ENCODE results near the gene SLC9C2. TPM values are rescaled to one million over a fixed set of nuclear protein-coding genes. Genes with fewer than 3 reads are reported as not detected.
A peak's percentile ranks its signal among the peaks of the same experiment; 100 is the strongest.
"Not testable (repeated sequence)": the region's sequence is repeated elsewhere in the genome, so short reads cannot be mapped to it uniquely, and the experiment has no call there.

The SLC9C2 gene, protein sequence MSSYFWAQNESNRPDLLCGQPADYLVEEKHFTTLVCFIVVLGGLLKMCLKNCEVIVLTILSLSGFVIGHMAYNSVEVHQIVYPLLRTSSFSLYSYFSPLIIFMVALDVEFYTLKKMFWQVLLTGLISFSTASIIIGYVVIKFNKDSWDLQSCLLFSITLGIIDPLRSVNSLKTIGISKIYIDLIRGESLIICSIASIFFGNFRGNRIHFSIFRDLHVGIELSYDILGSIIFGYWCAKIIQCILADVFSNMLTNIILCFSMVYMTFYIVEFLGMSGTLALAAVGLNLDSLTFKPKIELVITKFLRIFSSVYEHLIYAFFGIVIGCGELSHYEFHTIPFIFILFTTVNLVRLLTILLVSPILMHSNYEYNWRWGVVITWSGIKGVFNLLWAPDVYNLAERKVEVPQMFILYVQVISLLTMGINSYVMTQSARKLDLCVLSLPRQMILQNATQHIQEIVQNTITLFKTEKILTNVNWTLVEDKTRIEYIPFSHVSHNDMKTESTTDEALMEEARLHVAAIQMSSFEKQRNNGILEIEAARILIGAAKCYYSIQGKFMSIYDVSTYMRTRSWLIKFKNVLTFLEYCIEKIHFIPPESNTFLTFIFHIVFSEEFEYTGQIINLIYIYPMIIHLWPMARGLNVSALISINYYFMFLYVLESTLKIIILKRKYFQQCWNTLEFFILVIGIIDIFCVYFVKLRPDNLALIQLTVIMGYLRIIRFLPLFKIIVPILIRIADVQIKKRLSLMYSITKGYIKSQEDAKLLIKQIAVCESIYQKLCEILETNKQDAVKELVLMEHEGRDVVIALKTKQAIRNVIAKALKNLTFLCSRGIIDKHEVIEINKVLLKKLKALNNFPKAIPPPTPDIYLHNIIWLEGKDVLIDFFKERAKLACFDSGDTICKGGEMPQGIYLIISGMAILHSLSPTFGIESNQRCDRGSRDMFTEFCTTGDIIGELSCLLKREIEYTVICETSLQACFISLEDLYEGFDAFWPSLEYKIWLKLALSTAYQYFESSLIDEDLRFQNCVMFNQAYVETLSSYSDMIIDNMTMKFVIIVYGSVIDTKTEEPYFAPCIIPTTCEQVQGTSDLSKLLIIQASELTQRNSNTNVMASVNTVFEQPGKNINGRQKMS
- not detected in 2 replicates for total RNA-seq (2014; rRNA removed; shearing (Covaris generic))

GRCh38 chr1:173603056-173603591, at the start of gene SLC9C2:
TSS of gene SLC9C2 (minus strand) at chr1:173603072. CDS start at chr1:173601776, 1,296 bp downstream.
- DNase-seq (ENCODE audit: low read depth): peak; percentile 7

GRCh38 chr1:173648880-173649605, 46.2 kb upstream of the SLC9C2 start:
- no peak for DNase-seq (ENCODE audit: low read depth)

GRCh38 chr1:173646656-173647055, 43.8 kb upstream of the SLC9C2 start:
- DNase-seq (ENCODE audit: low read depth): no peak

GRCh38 chr1:173642450-173643139, 39.7 kb upstream of the SLC9C2 start:
- not testable (repeated sequence) for DNase-seq (ENCODE audit: low read depth)

- no peak for DNase-seq (ENCODE audit: low read depth)
Observed at GRCh38 chr1:173639102-173639501, 36.2 kb upstream of the SLC9C2 start.

DNA sequence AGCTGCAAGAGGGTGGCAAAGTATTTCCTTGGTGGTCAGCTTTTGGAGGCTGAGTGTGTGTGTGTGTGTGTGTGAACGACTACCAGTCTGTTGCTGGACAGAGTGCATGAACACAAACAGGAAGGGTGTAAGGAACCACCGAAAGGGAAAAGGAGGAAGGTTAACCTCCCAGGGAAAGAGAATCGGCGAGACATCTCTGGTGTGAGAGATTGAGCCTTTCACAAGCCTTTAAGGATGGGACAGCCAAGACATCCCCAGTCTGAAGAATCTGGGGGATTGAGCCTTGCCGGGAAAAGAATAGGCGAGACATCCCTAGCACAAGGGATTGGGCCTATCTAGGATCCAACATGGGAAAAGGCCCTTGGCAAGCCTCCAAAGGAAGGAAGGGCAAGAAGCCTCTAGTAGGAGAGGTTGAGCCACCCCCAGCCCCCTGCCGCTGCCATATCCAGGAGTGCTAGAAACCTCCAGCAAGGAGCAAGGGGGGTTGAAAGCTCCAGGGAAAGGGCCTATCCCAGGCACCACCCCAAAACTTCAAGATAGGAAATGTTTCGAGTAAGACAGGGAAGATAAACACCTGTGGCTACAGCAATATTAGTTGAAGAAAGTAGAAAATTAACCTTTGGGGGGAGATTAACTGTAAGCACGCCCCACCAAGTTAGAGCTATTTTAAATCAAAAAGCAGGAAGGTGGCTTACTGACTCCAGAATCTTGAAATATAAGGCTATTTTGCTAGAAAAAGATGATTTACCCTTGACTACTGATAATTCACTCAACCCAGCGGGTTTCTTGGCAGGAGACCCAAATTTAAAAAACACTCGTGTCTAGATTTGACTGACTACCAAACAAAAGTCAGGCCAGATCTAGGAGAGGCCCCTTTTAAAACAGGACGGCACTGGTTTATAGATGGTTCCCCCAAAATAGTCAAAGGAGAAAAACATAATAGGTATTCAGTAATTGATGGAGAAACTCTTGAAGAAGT, 35.5 kb upstream of the SLC9C2 start:
- DNase-seq (ENCODE audit: low read depth): no peak

DNA sequence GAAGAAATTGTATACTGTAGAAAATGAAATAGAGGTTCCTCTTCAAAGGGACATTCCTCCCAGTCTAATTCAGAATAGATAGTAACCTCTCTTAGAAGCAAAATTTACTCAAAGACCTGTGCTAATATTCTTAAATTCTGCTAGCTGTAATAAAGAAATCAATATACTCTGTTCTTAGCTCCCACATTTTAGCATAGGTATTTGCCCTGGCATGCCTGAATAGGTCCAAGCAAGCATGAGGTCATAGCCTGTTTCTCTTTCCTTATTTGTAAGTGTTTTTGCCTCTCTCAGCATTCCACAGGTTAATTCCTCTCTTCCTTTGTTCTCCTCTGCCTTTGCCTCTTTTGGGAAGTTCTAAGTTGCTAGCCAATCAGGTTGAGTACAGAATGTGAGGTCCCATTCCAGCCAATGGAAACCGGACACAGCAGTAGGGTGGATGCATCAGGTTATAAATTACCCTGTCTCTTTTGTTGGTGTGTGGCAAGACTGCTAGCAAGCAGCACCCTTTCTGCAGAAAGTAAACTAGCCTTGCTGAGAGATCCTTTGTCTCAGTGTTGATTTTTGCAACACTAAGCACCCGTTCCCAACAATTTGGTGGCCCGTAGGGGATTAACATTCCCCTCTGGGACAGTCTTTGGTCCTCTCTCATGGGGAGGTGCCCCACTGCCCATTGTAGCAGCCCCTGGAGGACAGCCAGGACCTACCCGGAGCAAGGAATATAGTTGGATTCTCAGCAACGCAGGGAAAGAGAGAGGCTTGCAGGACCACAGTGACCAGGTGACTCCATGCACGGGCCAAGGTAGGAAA, 34.6 kb upstream of the SLC9C2 start:
- not testable (repeated sequence) for DNase-seq (ENCODE audit: low read depth)

DNA sequence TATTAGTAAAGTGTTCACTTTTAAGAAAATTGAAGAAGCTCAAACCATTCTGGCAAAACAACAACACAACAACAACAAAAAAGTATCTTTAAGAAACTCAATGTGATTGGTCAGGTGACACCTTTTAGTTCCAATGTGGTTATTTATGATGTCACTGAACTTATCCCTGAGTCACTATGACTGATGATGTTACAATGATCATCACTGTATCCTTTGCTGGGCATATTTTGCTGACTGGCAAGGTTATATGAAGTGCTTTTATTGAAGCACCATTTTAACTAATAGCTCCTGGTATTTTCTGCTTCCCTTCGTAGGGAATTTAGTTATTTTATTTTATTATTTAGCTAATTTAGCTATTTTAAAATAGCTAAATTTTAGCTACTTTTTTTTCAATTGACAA, 32.2 kb upstream of the SLC9C2 start, which contains the start of gene TEX50:
Gene TEX50, plus strand, starts transcription at position 223 of the 400 bp plus-strand sequence. CDS start 184 bp downstream, outside the sequence.
- DNase-seq (ENCODE audit: low read depth): no peak

DNA sequence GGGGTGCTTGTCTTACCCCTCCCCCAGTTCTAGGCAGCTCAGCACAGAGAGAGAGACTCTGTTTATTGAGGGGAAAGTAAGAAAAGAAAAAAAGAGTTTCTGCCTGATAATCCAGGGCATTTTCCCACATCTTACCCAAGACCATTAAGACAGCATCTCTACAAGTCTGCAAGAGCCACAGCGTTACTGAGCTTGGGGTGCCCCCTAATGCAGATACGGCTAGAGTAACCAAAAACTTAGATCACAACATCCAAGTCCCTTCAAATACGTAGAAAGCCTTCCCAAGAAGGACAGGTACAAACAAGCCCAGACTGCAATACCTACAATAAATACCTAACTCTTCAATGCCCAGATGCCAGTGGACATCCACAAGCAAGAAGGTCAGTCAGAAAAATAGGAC, 26.0 kb upstream of the SLC9C2 start:
- DNase-seq (ENCODE audit: low read depth): peak; percentile 19

- no peak for DNase-seq (ENCODE audit: low read depth)
Observed at GRCh38 chr1:173627269-173627668, 24.4 kb upstream of the SLC9C2 start.

DNA sequence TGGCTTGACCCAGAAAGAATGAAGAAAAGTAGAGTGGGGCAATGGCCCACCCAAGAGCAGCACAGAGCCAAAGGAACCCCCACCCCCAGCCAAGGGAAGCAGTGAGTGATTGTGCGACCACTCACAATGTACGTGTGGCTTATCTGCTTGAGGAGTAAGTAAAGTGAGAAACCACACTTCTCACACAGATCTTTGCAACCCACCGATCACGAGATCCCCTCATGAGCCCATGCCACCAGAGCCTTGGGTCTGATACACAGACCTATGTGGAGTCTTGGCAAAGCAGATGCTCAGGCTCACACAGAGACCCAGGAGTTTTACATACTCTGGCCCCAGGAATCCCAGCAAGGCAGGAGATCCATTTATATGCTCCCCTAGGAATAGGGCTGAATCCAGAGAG, 14.0 kb upstream of the SLC9C2 start:
- DNase-seq (ENCODE audit: low read depth): no peak

- not testable (repeated sequence) for DNase-seq (ENCODE audit: low read depth)
Observed at GRCh38 chr1:173613086-173613485, 10.2 kb upstream of the SLC9C2 start.

DNA sequence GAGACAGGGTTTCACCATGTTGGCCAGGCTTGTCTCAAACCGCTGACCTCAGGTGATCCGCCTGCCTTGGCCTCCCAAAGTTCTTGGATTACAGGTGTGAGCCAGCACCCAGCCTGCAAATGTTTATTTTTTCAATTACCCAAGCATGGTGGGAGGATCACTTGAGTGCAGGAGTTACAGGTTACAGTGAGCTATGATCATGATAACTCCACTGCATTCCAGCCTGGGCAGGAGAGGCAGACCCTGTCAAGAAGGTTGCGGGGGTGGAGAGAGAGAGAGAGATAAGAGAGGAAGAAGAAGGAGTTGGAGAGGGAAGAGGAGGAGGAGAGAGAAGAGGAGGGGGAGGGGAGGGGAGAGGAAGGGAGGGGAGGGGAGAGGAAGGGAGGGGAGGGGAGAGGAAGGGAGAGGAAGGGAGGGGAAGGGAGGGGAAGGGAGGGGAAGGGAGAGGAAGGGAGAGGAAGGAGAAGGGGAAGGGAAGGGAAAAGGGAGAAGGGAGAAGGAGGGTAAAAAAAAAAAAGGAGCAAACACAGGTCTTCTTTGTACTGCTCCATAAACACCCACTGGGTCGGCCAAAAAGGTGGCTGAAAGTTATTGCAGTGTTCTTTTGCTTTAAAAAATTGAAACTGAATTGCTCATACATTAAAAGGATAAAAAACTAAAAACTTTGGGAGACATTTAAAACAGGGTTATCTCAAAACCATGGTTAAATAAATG, 5.8 kb upstream of the SLC9C2 start:
- no peak for DNase-seq (ENCODE audit: low read depth)

DNA sequence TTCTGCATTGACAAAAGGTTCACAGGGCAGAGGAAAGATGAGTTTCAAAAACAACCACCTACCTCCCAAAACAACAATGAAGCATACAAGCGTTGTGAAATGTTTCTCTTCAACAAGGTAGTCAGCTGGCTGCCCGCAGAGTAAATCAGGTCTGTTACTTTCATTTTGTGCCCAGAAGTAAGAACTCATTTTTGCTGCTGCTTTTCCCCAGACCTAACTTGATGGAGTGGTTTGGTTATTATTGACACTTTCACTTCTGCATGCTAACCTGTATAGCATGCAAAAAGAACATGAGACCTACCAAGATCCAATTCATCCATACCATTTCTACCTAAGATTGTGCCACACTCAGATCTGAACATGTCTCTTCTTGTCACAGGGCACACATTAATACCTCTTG, 1.3 kb downstream of the SLC9C2 start:
- peak; percentile 13 for DNase-seq (ENCODE audit: low read depth)

DNA sequence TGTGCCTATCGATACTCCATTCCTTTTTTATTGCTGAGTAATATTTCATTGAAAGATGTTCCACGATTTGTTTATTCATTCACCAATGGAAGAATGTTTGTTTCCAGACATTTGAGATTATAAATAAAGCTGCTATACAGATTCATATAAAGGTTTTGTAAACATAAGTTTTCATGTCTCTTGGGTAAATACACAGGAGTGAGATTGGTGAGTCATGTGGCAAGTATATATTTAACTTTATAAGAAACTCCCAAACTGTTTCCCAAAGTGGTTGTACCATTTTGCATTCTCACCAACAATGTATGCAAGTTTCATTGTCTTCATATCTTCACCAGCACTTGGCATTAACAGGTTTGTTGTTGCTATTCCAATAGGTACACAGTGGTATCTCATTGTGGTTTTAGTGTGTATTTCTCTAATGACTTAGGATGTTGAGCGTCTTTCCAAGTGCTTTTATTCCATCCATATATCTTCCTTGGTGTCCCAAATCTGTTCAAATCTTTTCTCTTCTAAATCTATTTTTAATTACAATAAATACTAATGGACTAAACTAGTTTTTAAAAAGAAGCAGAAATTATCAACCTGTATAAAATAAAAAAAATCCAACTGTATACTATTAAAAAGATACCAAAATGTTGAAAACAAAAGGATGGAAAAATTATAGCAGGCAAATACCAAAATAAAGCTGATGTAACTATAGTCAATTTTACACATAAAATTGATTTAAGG, 6.6 kb downstream of the SLC9C2 start:
- DNase-seq (ENCODE audit: low read depth): no peak

GRCh38 chr1:173591138-173591537, 11.7 kb downstream of the SLC9C2 start:
- peak; percentile 7 for DNase-seq (ENCODE audit: low read depth)

GRCh38 chr1:173590557-173590956, 12.3 kb downstream of the SLC9C2 start:
- peak; percentile 75 for DNase-seq (ENCODE audit: low read depth)

Measured in M059J (cell line).